Measurements from ENCODE around the gene KRTAP4-5. TPM values are rescaled to one million over a fixed set of nuclear protein-coding genes. Genes with fewer than 3 reads are reported as not detected.
"Not testable (repeated sequence)": the region's sequence is repeated elsewhere in the genome, so short reads cannot be mapped to it uniquely, and the experiment has no call there.

The KRTAP4-5 gene
- total RNA-seq, 2 experiments from 2014 or later = not detected

DNA sequence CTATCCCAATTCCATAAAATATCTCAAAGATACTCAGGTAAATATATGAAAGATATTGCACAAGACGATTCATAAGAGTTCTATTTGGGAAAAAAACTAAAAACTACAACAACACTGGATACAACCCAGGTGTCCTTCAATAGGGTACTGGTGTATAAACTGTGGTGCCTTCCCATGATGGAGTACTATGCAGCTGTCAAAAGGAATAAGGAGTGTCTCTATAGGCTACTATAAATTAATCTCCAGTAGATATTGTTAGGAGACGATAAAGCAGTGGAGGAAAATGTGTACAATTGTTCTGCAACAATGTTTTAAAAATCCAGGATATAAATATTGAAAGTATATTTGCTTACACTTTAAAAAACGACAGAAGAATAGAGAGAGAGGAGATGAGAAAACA, 23.2 kb downstream of the KRTAP4-5 start:
- CTCF ChIA-PET = no interaction called here
- Histone ChIP-seq H3K36me3 (ENCODE audit: insufficient read depth, low read length) (no peaks in the 10 kb centered on the region), H3K27ac (ENCODE audit: low read depth in 1 of 2, low read length in 2 of 2) (no peak overlapping the region), H3K4me3 (ENCODE audit: low read length) (no peak overlapping the region), H3K9me3 (ENCODE audit: control insufficient read depth in 1 of 2, insufficient read depth in 1 of 2, low read length in 2 of 2) (no peaks in the 10 kb centered on the region), H3K27me3 (ENCODE audit: control insufficient read depth in 1 of 2, insufficient read depth in 2 of 2, low read length in 2 of 2) (no peaks in the 10 kb centered on the region), H3K4me1 (ENCODE audit: insufficient read depth, low read length) (peaks cover 21% of the 10 kb centered on the region)
- no peak for DNase-seq
- intact Hi-C loops (cut with DNase I, micrococcal nuclease) = no loop called here
- POLR2A ChIA-PET = interaction anchor here (0.6 to 1.0 kb wide), 4 partner anchors 15 to 476 kb away, joined by 3 to 9 read pairs (median 3); no protein-coding TSS in a partner anchor
- TF ChIP-seq, protein P1, sequence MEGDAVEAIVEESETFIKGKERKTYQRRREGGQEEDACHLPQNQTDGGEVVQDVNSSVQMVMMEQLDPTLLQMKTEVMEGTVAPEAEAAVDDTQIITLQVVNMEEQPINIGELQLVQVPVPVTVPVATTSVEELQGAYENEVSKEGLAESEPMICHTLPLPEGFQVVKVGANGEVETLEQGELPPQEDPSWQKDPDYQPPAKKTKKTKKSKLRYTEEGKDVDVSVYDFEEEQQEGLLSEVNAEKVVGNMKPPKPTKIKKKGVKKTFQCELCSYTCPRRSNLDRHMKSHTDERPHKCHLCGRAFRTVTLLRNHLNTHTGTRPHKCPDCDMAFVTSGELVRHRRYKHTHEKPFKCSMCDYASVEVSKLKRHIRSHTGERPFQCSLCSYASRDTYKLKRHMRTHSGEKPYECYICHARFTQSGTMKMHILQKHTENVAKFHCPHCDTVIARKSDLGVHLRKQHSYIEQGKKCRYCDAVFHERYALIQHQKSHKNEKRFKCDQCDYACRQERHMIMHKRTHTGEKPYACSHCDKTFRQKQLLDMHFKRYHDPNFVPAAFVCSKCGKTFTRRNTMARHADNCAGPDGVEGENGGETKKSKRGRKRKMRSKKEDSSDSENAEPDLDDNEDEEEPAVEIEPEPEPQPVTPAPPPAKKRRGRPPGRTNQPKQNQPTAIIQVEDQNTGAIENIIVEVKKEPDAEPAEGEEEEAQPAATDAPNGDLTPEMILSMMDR (IDR thresholded peaks at IDR 0.05) = no peak
- no peaks in the 10 kb centered on the region for H3K9me3 Mint-ChIP-seq
- H3K4me3 Mint-ChIP-seq = peak overlapping the region; percentile 36
- ATAC-seq (ENCODE audit: poor library complexity) = no peak
- no peaks in the 10 kb centered on the region for H3K36me3 Mint-ChIP-seq (ENCODE audit: low read depth)
- H3K27me3 Mint-ChIP-seq = no peaks in the 10 kb centered on the region
- peaks cover 75% of the 10 kb centered on the region for H3K4me1 Mint-ChIP-seq (ENCODE audit: low read depth)
- H3K27ac Mint-ChIP-seq = no peak overlapping the region

- intact Hi-C loops (cut with DNase I, micrococcal nuclease) = no loop called here
- no peaks in the 10 kb centered on the region for H3K27me3 ChIP-seq (ENCODE audit: control insufficient read depth in 1 of 2, insufficient read depth in 2 of 2, low read length in 2 of 2)
- no peak overlapping the region for H3K27ac ChIP-seq (ENCODE audit: low read depth in 1 of 2, low read length in 2 of 2)
- H3K4me1 Mint-ChIP-seq (ENCODE audit: low read depth) = peaks cover 79% of the 10 kb centered on the region
- no peak overlapping the region for H3K4me3 ChIP-seq (ENCODE audit: low read length)
- TF ChIP-seq, protein P1 (IDR thresholded peaks at IDR 0.05) = no peak
- H3K4me1 ChIP-seq (ENCODE audit: insufficient read depth, low read length) = peaks cover 25% of the 10 kb centered on the region
- H3K27ac Mint-ChIP-seq = no peak overlapping the region
- H3K36me3 Mint-ChIP-seq (ENCODE audit: low read depth) = no peaks in the 10 kb centered on the region
- H3K27me3 Mint-ChIP-seq = no peaks in the 10 kb centered on the region
- ATAC-seq (ENCODE audit: poor library complexity) (no peak), DNase-seq (no peak)
- ChIA-PET POLR2A (interaction anchor here (1.0 to 1.2 kb wide), 2 partner anchors 26 to 182 kb away, joined by 3 read pairs; no protein-coding TSS in a partner anchor), CTCF (no interaction called here)
- H3K9me3 Mint-ChIP-seq = no peaks in the 10 kb centered on the region
- H3K36me3 ChIP-seq (ENCODE audit: insufficient read depth, low read length) = no peaks in the 10 kb centered on the region
- no peak overlapping the region for H3K4me3 Mint-ChIP-seq
- no peaks in the 10 kb centered on the region for H3K9me3 ChIP-seq (ENCODE audit: control insufficient read depth in 1 of 2, insufficient read depth in 1 of 2, low read length in 2 of 2)
These were observed 24.6 kb downstream of the KRTAP4-5 start for GRCh38 chr17:41125064-41125463.

DNA sequence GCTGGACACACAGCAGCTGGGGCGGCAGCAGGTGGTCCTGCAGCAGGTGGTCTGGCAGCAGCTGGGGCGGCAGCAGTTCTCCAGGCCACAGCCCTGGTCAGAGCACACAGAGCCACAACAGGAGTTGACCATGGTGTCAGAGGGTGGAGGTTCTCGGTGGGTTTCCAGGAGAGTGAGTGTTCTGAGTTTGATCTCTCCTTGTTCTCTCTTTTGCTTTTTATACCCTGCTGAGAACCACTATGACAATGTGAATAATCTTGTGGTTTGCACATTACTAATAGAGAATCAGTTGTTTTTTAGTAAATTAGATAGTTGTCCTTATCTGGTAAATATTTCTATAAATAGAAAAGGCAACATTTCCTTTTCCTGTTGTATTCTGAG, 25.6 kb downstream of the KRTAP4-5 start, which contains the start of gene KRTAP4-12:
KRTAP4-12 (minus strand) TSS at position 192 of the 381 bp plus-strand sequence; CDS start at position 132, 60 bp downstream.
- H3K36me3 Mint-ChIP-seq (ENCODE audit: low read depth); H3K27me3 ChIP-seq (ENCODE audit: control insufficient read depth in 1 of 2, insufficient read depth in 2 of 2, low read length in 2 of 2); CTCF ChIA-PET; H3K27me3 Mint-ChIP-seq; DNase-seq; H3K4me3 ChIP-seq (ENCODE audit: low read length); H3K9me3 Mint-ChIP-seq; H3K36me3 ChIP-seq (ENCODE audit: insufficient read depth, low read length); H3K27ac ChIP-seq (ENCODE audit: low read depth in 1 of 2, low read length in 2 of 2); H3K9me3 ChIP-seq (ENCODE audit: control insufficient read depth in 1 of 2, insufficient read depth in 1 of 2, low read length in 2 of 2); ATAC-seq (ENCODE audit: poor library complexity): not testable (repeated sequence)
- H3K4me3 Mint-ChIP-seq = peak within 1 kb of the TSS; percentile 76
- peak within 1 kb of the TSS; percentile 57 for H3K27ac Mint-ChIP-seq
- POLR2A ChIA-PET = interaction anchor here (1.0 to 1.2 kb wide), 2 partner anchors 27 to 183 kb away, joined by 3 read pairs; no protein-coding TSS in a partner anchor
- H3K4me1 Mint-ChIP-seq (ENCODE audit: low read depth) = peaks cover 75% of the 10 kb centered on the region
- H3K4me1 ChIP-seq (ENCODE audit: insufficient read depth, low read length) = peaks cover 25% of the 10 kb centered on the region
- intact Hi-C loops (cut with DNase I, micrococcal nuclease) = loop anchor here (5.0 kb wide), 4 partner anchors 183 to 538 kb away; partner anchors contain the start of gene KRTAP16-1 (in 1 of the 2)

GRCh38 chr17:41123292-41123990, 26.2 kb downstream of the KRTAP4-5 start:
- POLR2A ChIA-PET; H3K36me3 Mint-ChIP-seq (ENCODE audit: low read depth); H3K27me3 Mint-ChIP-seq; CTCF ChIA-PET; H3K4me3 ChIP-seq (ENCODE audit: low read length); H3K9me3 Mint-ChIP-seq; H3K27ac ChIP-seq (ENCODE audit: low read depth in 1 of 2, low read length in 2 of 2); H3K27me3 ChIP-seq (ENCODE audit: control insufficient read depth in 1 of 2, insufficient read depth in 2 of 2, low read length in 2 of 2); H3K9me3 ChIP-seq (ENCODE audit: control insufficient read depth in 1 of 2, insufficient read depth in 1 of 2, low read length in 2 of 2); H3K36me3 ChIP-seq (ENCODE audit: insufficient read depth, low read length): not testable (repeated sequence)
- Mint-ChIP-seq H3K4me1 (ENCODE audit: low read depth) (peaks cover 70% of the 10 kb centered on the region), H3K27ac (peak overlapping the region; percentile 57), H3K4me3 (peak overlapping the region; percentile 76)
- peaks cover 25% of the 10 kb centered on the region for H3K4me1 ChIP-seq (ENCODE audit: insufficient read depth, low read length)
- peak in 1 of 14 experiments; percentile 16 for DNase-seq
- ATAC-seq (ENCODE audit: poor library complexity) = peak; percentile 42
- intact Hi-C loops (cut with DNase I, micrococcal nuclease) = loop anchor here (5.0 kb wide), 4 partner anchors 184 to 539 kb away; partner anchors contain the start of gene KRTAP16-1 (in 1 of the 2)
